Bone marrow (tissue), 2 donors: ENCODE results near the gene SPATA6L.

ENCODE experiments used
- DNase-seq, 2 donors: peaks; one replicate each; lab custom pipeline; 2025; lab: John Stamatoyannopoulos, UW

Gene SPATA6L

GRCh38 chr9:4548811-4549725, 117.2 kb downstream of the SPATA6L start:
- no peak for DNase-seq
